Spleen (tissue), 11 donors: Measurements from ENCODE around the gene HIC1. TPM values are rescaled to one million over a fixed set of nuclear protein-coding genes. Genes with fewer than 3 reads are reported as not detected.

Experiments used
- DNase-seq: peaks from one replicate; pipeline ENCODE4 v3.0.0-alpha.2; 2020
- H3K27ac ChIP-seq, 8 donors: fragments of 200-600 bp; sonication (generic) in 7 of 8; 1 replicate in 4 of 8; 2 replicates in 4 of 8; pipeline versions ENCODE4 v1.5.0 to v1.8.0; 2016 to 2021; ENCODE audit warnings: inconsistent platforms in 4 of 8, mild to moderate bottlenecking in 4 of 8, moderate library complexity in 1 of 8
- H3K27me3 ChIP-seq, 7 donors: fragments of 200-600 bp; sonication (generic) in 6 of 7; replicated peaks in 1 of 7; 1 replicate in 4 of 7; 2 replicates in 3 of 7; pipeline versions ENCODE4 v1.5.0 to v1.8.0; 2016 to 2021; ENCODE audit warnings: inconsistent platforms in 3 of 7, mild to moderate bottlenecking in 1 of 7
- H3K36me3 ChIP-seq, 6 donors: fragments of 200-600 bp; sonication (generic) in 5 of 6; 1 replicate in 4 of 6; 2 replicates in 2 of 6; pipeline versions ENCODE4 v1.5.0 to v1.8.0; 2016 to 2021; ENCODE audit warnings: inconsistent platforms in 2 of 6
- H3K4me1 ChIP-seq, 6 donors: fragments of 200-600 bp; sonication (generic) in 5 of 6; 1 replicate in 3 of 6; 2 replicates in 3 of 6; pipeline versions ENCODE4 v1.5.0 to v1.8.0; 2016 to 2021; ENCODE audit warnings: inconsistent platforms in 3 of 6
- H3K4me3 ChIP-seq, 8 donors: fragments of 200-600 bp; sonication (generic) in 7 of 8; 1 replicate in 4 of 8; 2 replicates in 4 of 8; pipeline versions ENCODE4 v1.5.0 to v1.8.0; 2016 to 2021; ENCODE audit warnings: inconsistent platforms in 4 of 8, mild to moderate bottlenecking in 4 of 8, moderate library complexity in 2 of 8
- H3K9me3 ChIP-seq, 8 donors: fragments of 200-600 bp; sonication (generic) in 7 of 8; 1 replicate in 4 of 8; 2 replicates in 4 of 8; pipeline versions ENCODE4 v1.5.0 to v1.8.0; 2016 to 2021; ENCODE audit warnings: inconsistent platforms in 4 of 8
- CTCF ChIP-seq, 11 experiments: fragments of 200-600 bp in 7 of 11; fragments of 450-650 bp in 4 of 11; sonication (generic) in 4 of 11; IDR thresholded peaks in 8 of 11; conservative IDR thresholded peaks in 3 of 11; 1 replicate in 7 of 11; 2 replicates in 4 of 11; pipeline versions ENCODE4 v1.4.0 to v1.8.0; 2016 to 2021; ENCODE audit warnings: antibody characterized with exemption in 11 of 11, inconsistent platforms in 4 of 11, mild to moderate bottlenecking in 1 of 11
- POLR2A ChIP-seq, 3 donors: fragments of 450-650 bp; IDR thresholded peaks; one replicate each; pipeline ENCODE4 v1.5.1; 2017; ENCODE audit warnings: antibody characterized with exemption in 3 of 3, mild to moderate bottlenecking in 1 of 3
- POLR2AphosphoS5 ChIP-seq, 3 donors: sonication (generic); formaldehyde crosslinking; IDR thresholded peaks; one replicate each; pipeline ENCODE4 v1.5.1; 2017; ENCODE audit warnings: antibody characterized with exemption in 3 of 3
- WGBS, 5 donors: extraction: QIAGEN DNeasy Blood & Tissue Kit in 3 of 5; methylation state at CpG; one replicate each; pipeline versions ENCODE4 v1.1.5 to v1.1.7; 2013 to 2018; 5-methylcytosine and 5-hydroxymethylcytosine counted together
- intact Hi-C: fragments of 100-400 bp; cut with DNase I; formaldehyde crosslinking; loops from one replicate; pipeline ENCODE4 v1.15.0; 2023; ENCODE audit warnings: low total_unique reads
- polyA plus RNA-seq, 3 donors: library from polyadenylated mRNA; stranded (reverse); fragments of 200-250 nt; gene quantifications; one replicate each; pipeline ENCODE4 v1.2.1, GENCODE V29; 2013
- total RNA-seq, 7 donors: library from RNA; depleted of rRNA in 3 of 7; stranded (reverse); fragments of >200 nt in 3 of 7; fragmentation: NEBNext Ultra II Directional in 4 of 7; extraction: Animal tissue kit (Norgen Biotek cat#: 25700) in 4 of 7; gene quantifications; one replicate each; pipeline versions ENCODE4 v1.1.0 to v1.2.1, GENCODE V29; 2016 to 2021
- donor health status: healthy with polysubstance abuse.
- donor health status: DM: no; HTN: no; CAD: no; lungs with moderate emphysema.
- donor health status: DM: no; HTN: no; CAD: no.
- donor health status: Bipolar disorder and iron deficiency.
- donor health status: healthy.
- donor health status: DM: no; HTN: no; CAD: no.
- donor health status: DM: yes; HTN: yes; CAD: no.

The HIC1 gene
- total and polyA plus RNA-seq, 10 donors, result 1.3 to 59.6 (median 17.9) TPM

- Histone ChIP-seq H3K27ac (peak overlapping the region; percentile 19 to 89 (median 86)), H3K4me3 (peak overlapping the region in 7 of 8 donors; percentile 26 to 78 (median 40)), H3K9me3 (no peaks in the 10 kb centered on the region), H3K36me3 (peaks cover 0 to 67% (median 7%) of the 10 kb centered on the region in 6 donors), H3K27me3 (peaks cover 0 to 55% (median 20%) of the 10 kb centered on the region in 7 donors), H3K4me1 (peaks cover 38 to 99% (median 79%) of the 10 kb centered on the region in 6 donors)
- TF ChIP-seq CTCF (IDR thresholded peaks at IDR 0.05 in 8 of 11, conservative IDR thresholded peaks at IDR 0.05 in 3 of 11) (peak; percentile 59 to 91 (median 80)), POLR2AphosphoS5 (IDR thresholded peaks at IDR 0.05) (peak; percentile 13 to 77 (median 48)), POLR2A (IDR thresholded peaks at IDR 0.05) (no peak)
- 14 to 27% (median 15%) methylated on average over 39 to 78 of the region's 78 CpGs for WGBS, 5 donors
- DNase-seq, result peak; percentile 96
- intact Hi-C loops, result loop anchor here (10.0 kb wide), 1 partner anchor 226 kb away; no protein-coding TSS in a partner anchor
These were observed 4.0 kb downstream of the HIC1 start for GRCh38 chr17:2058586-2059546.

- H3K27me3 ChIP-seq, result peaks cover 0 to 46% (median 16%) of the 10 kb centered on the region in 7 donors
- peaks cover 0 to 76% (median 14%) of the 10 kb centered on the region in 6 donors for H3K36me3 ChIP-seq
- H3K4me1 ChIP-seq, result peaks cover 37 to 99% (median 79%) of the 10 kb centered on the region in 6 donors
- TF ChIP-seq POLR2A (IDR thresholded peaks at IDR 0.05), result no peak
- no peak for TF ChIP-seq CTCF (IDR thresholded peaks at IDR 0.05 in 8 of 11, conservative IDR thresholded peaks at IDR 0.05 in 3 of 11)
- TF ChIP-seq POLR2AphosphoS5 (IDR thresholded peaks at IDR 0.05), result no peak
- intact Hi-C loops, result loop anchor here (10.0 kb wide), 1 partner anchor 225 kb away; no protein-coding TSS in a partner anchor
- DNase-seq, result no peak
- H3K9me3 ChIP-seq, result no peaks in the 10 kb centered on the region
- H3K27ac ChIP-seq, result peak overlapping the region; percentile 19 to 89 (median 86)
- H3K4me3 ChIP-seq, result peak overlapping the region in 5 of 8 donors; percentile 40 to 78 (median 42)
- 50 to 61% (median 54%) methylated on average over 18 to 21 of the region's 21 CpGs for WGBS, 5 donors
These were observed 4.9 kb downstream of the HIC1 start for GRCh38 chr17:2059547-2060384.

- intact Hi-C loops, result no loop called here
- Histone ChIP-seq H3K4me3 (no peak overlapping the region), H3K36me3 (peaks cover 0 to 82% (median 15%) of the 10 kb centered on the region in 6 donors), H3K27ac (peak overlapping the region in 7 of 8 donors; percentile 63 to 89 (median 87)), H3K4me1 (peaks cover 42 to 99% (median 79%) of the 10 kb centered on the region in 6 donors), H3K9me3 (no peaks in the 10 kb centered on the region), H3K27me3 (peaks cover 0 to 41% (median 16%) of the 10 kb centered on the region in 7 donors)
- TF ChIP-seq CTCF (IDR thresholded peaks at IDR 0.05 in 8 of 11, conservative IDR thresholded peaks at IDR 0.05 in 3 of 11), result no peak
- TF ChIP-seq POLR2AphosphoS5 (IDR thresholded peaks at IDR 0.05), result no peak
- TF ChIP-seq POLR2A (IDR thresholded peaks at IDR 0.05), result no peak
- WGBS, 5 donors, result 77 to 88% (median 86%) methylated on average over 6 of the region's 6 CpGs
- no peak for DNase-seq
These were observed 5.4 kb downstream of the HIC1 start for GRCh38 chr17:2060385-2060658.
